Effector memory CD4-positive, alpha-beta T cell (primary cell): ENCODE data around the gene GORASP1.

ENCODE experiments used
- DNase-seq, 3 donors: peaks; one replicate each; pipeline ENCODE4 v3.0.0-alpha.2; 2020
- H3K27ac ChIP-seq: 2 replicates; pipeline ENCODE4 v1.7.0; 2013; ENCODE audit warnings: mild to moderate bottlenecking, low read length, moderate library complexity; ENCODE audit not compliant: insufficient read depth, poor library complexity, severe bottlenecking
- H3K27me3 ChIP-seq: replicated peaks from 2 replicates; pipeline ENCODE4 v1.7.0; 2013; ENCODE audit warnings: mild to moderate bottlenecking, low read length; ENCODE audit not compliant: insufficient read depth, control insufficient read depth, poor library complexity, severe bottlenecking
- H3K36me3 ChIP-seq: 2 replicates; pipeline ENCODE4 v1.7.0; 2013; ENCODE audit warnings: mild to moderate bottlenecking, low read length, moderate library complexity; ENCODE audit not compliant: control insufficient read depth, insufficient read depth
- H3K4me1 ChIP-seq: 2 replicates; pipeline ENCODE4 v1.7.0; 2013; ENCODE audit warnings: low read length, mild to moderate bottlenecking; ENCODE audit not compliant: control insufficient read depth, insufficient read depth, poor library complexity, severe bottlenecking
- H3K4me3 ChIP-seq: 2 replicates; pipeline ENCODE4 v1.7.0; 2013; ENCODE audit warnings: low read length, low read depth, mild to moderate bottlenecking; ENCODE audit not compliant: insufficient read depth, poor library complexity, severe bottlenecking
- H3K9me3 ChIP-seq: 2 replicates; pipeline ENCODE4 v1.7.0; 2013; ENCODE audit warnings: mild to moderate bottlenecking, low read length, moderate library complexity; ENCODE audit not compliant: control insufficient read depth

The GORASP1 gene

DNA sequence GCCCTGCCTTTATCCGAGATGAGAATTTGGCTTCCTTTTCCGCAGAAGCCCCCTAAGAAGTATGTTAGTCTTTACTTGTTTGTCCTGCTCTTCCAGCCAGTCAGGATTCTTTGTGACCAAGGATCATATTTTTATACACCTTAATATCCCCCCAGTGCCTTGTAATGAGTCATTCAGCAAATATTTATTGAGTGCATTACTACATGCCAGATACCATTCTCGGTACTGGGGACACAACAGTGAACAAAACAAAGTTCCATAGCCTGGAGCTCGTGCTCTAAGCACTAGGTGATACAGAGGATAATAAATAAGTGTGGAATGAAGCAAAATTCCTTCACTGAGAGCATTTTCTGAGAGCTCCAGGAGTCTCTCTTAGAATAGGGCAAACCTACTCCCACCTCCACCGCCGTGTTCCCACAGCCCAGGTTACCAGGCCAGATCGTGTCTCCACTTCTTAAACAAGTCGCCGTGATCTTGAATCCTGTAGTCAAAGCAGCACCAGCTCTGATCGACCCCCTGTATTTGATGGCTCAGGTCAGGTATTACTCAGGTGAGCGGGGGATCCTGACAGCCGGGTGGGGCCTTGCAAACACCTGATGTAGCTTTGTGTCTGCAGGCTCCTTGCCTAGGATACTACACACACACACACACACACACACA, 18.5 kb upstream of the GORASP1 start:
- Histone ChIP-seq H3K4me1 (peaks cover 17% of the 10 kb centered on the region), H3K4me3 (no peak overlapping the region), H3K9me3 (no peaks in the 10 kb centered on the region), H3K27ac (no peak overlapping the region), H3K27me3 (no peaks in the 10 kb centered on the region), H3K36me3 (no peaks in the 10 kb centered on the region)
- DNase-seq = no peak

DNA sequence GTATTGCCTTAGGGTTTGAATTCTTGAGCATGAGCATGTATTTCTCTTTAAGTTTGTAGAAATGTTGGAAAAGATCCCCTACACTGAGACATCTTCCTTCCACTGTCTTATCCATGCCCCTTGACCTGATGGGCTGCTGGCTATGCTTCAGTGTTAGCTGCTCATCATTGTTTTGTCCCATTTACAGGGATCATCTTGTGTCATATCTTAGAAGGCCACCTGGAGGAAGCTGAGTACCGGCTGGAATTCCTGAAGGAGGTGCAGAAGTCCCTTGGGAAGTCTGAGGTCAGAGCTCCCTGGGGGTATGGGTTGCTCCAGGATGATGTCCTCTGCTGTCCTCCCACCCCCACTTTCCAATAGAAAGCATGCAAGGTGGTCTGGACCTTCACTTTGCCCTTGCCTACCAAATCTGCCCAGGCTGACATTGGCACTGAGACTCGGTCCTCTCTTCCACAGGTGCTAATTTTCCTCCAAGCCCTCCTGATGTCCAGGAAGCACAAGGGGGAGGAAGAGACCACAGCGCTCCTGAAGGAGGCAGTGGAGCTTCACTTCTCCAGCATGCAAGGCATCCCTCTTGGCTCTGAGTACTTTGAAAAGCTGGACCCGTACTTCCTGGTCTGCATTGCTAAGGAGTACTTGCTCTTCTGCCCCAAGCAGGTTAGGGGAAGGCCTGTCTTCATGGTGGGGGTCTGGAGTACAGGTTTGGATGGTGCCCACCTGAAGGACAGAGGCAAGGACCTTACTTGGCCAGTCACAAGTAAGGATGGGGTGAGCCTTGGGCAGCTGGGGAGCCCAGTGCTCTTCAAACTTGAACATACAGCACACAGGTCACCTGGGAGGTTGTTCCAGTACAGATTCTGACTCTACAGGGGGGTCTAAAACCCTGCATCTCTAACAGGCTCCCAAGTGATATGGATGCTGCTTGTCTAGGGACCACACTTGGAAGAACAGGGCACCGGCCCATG, 17.7 kb upstream of the GORASP1 start:
- H3K9me3 ChIP-seq = no peaks in the 10 kb centered on the region
- no peak overlapping the region for H3K27ac ChIP-seq
- H3K27me3 ChIP-seq = no peaks in the 10 kb centered on the region
- H3K36me3 ChIP-seq = no peaks in the 10 kb centered on the region
- H3K4me3 ChIP-seq = no peak overlapping the region
- peaks cover 17% of the 10 kb centered on the region for H3K4me1 ChIP-seq
- DNase-seq = no peak

DNA sequence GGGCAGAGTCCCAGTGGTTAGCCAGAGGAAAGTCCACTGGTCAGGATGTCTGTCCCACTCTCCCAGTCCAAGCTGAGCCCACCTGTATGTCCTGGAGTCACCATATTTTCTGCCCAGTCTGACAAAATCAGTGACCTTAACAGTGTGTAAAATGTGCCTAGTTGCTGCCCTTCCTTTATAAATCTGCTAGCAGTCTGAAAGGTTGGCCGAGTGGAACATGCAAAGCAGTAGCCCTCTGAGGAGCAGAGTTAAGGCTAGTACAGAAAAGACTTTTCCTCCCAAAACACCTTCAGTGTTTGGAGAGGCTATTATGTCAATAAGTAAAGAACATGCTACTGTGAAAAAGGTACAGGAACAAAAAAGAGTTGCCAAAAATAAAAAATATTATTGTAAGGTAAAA, 15.4 kb upstream of the GORASP1 start:
- Histone ChIP-seq H3K9me3 (no peaks in the 10 kb centered on the region), H3K27me3 (no peaks in the 10 kb centered on the region), H3K4me3 (no peak overlapping the region), H3K4me1 (peaks cover 8% of the 10 kb centered on the region), H3K27ac (no peak overlapping the region), H3K36me3 (no peaks in the 10 kb centered on the region)
- no peak for DNase-seq

DNA sequence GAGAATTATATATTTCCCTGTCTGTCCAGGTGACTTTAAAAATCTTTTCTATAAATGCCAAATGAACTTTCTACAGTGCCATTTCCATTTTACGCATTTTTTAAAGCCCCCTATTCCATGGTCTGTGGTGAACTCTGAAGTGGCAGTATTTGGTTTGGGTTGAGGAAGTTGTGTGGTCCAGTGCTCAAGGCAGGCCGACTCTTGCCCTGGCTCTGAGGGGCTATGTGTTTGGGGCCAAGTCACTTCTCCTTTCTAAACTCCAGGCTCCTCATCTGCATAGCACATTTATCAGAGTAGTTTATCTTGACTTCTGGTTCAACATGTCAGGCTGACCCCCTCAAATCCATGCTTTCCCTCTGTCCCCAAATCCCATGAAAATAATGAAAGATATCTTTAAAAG, 14.2 kb upstream of the GORASP1 start:
- DNase-seq = no peak
- Histone ChIP-seq H3K27me3 (no peaks in the 10 kb centered on the region), H3K4me3 (no peak overlapping the region), H3K36me3 (no peaks in the 10 kb centered on the region), H3K27ac (no peak overlapping the region), H3K9me3 (no peaks in the 10 kb centered on the region), H3K4me1 (no peaks in the 10 kb centered on the region)

DNA sequence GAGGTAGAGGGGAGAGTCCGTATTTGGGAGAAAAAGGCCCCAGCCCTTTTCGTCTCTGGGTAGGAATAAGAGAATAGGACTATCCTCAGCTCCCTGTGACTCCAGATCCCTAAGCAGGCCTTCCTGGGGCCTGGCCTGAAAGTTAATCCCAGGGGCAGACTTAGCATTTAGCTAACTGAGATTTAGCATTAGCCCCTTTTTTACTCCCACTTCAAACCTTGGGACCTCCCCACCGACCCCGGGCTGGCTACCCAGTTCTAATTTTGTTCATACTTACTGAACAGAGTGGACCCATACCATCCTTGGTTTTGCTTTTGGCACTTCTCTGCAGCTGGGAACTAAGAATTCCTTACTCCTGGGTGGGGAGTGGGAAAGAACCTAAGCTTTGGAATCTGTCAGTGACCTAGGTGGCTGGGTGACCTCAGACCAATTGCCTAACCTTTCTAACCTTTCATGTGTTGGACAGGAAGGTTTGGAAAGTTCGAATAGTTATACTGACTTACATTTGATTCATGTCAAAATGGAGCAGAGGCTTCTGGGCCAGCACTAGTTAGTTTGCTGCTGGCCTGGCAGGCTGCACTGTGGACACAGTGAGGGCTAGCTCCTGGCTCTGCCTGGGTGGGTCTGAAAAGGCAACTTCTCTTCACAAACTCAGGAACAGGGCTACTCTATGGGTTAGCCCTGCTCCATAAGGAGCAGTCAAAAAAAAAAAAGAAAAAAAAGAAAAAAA, 11.7 kb upstream of the GORASP1 start:
- H3K27me3 ChIP-seq = no peaks in the 10 kb centered on the region
- DNase-seq = no peak
- H3K27ac ChIP-seq = no peak overlapping the region
- H3K4me1 ChIP-seq = no peaks in the 10 kb centered on the region
- H3K36me3 ChIP-seq = no peaks in the 10 kb centered on the region
- no peak overlapping the region for H3K4me3 ChIP-seq
- no peaks in the 10 kb centered on the region for H3K9me3 ChIP-seq

DNA sequence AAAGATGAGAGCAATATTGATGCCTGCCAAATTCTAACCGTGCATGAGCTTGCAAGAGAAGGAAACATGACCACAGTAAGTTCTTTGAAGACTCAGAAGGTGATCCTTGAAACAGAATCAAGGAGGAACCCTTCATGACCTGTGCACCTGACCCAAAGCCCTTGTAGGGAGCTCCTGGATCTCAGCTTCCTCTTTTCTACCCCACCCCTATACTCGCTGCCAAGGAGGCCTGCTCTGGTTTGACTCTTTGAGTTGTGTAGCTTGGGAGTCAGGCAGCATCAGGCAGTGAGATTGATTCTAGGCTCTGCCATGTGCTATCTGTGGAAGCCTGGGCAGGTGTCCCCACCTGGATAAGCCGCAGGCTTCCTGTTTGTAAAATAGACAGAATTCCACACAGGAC, 10.7 kb upstream of the GORASP1 start:
- H3K36me3 ChIP-seq = no peaks in the 10 kb centered on the region
- no peaks in the 10 kb centered on the region for H3K27me3 ChIP-seq
- DNase-seq = no peak
- no peak overlapping the region for H3K4me3 ChIP-seq
- H3K27ac ChIP-seq = no peak overlapping the region
- no peaks in the 10 kb centered on the region for H3K4me1 ChIP-seq
- H3K9me3 ChIP-seq = no peaks in the 10 kb centered on the region

DNA sequence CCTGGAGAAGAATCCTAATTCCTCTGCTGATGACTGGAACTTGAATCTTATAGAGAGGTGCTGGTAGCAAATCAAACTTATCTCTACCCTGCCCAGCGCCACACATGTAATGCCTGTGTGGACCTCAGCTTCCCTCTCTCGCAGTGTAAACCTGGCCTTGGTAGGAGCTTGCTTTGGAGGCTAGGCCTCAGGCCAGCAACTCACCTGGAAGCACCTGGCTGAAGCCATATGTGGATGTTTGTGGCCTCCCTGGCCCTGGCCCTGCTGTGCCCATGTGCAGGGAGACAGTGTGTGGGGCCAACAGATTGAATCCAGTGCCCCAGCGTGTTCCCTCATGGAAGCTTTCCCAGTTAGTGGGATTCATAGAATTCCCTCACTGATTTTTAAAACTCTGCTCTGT, 8.4 kb upstream of the GORASP1 start:
- Histone ChIP-seq H3K36me3 (no peaks in the 10 kb centered on the region), H3K27ac (no peak overlapping the region), H3K4me3 (no peak overlapping the region), H3K4me1 (no peaks in the 10 kb centered on the region), H3K27me3 (no peaks in the 10 kb centered on the region), H3K9me3 (no peaks in the 10 kb centered on the region)
- no peak for DNase-seq

DNA sequence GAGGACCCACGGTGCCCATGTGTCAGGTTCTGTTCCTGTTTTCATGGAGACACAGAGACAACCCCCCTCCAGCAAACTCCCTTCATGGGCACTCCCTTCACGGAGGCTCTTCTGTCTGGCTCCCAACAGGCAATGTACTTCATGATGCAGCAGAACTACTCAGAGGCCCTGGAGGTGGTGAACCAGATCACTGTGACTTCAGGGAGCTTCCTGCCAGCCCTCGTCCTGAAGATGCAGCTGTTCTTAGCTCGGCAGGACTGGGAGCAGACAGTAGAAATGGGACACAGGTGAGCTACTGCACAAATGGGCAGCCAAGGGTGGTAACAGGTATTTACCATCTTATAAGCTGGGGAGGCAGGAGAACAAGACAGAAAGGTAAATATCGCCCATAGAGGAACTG, 7.0 kb upstream of the GORASP1 start:
- no peak for DNase-seq
- H3K4me3 ChIP-seq = no peak overlapping the region
- H3K4me1 ChIP-seq = no peaks in the 10 kb centered on the region
- no peaks in the 10 kb centered on the region for H3K27me3 ChIP-seq
- H3K36me3 ChIP-seq = no peaks in the 10 kb centered on the region
- no peaks in the 10 kb centered on the region for H3K9me3 ChIP-seq
- no peak overlapping the region for H3K27ac ChIP-seq

DNA sequence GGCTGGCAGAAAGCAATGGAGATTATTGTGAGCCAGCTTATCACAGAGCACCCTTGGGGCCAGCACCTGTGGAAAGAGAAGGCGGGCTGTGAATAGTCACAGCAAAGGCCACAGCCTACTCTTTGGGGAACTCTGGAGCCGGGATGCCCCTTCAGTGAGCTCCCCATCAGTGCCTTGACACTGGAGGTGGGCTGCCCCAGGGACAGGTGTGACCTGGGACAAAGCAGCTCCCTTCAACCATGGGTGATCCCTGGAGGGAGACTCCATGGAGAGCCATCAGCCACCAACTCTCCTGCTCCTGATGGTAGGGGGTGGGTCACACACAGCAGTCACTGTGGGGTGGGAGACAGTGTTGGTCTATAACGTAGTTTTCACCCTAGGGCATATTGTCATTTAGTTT, 5.9 kb upstream of the GORASP1 start:
- H3K27me3 ChIP-seq = no peaks in the 10 kb centered on the region
- H3K4me1 ChIP-seq = peaks cover 5% of the 10 kb centered on the region
- no peaks in the 10 kb centered on the region for H3K9me3 ChIP-seq
- H3K27ac ChIP-seq = no peak overlapping the region
- no peak for DNase-seq
- no peaks in the 10 kb centered on the region for H3K36me3 ChIP-seq
- H3K4me3 ChIP-seq = no peak overlapping the region

DNA sequence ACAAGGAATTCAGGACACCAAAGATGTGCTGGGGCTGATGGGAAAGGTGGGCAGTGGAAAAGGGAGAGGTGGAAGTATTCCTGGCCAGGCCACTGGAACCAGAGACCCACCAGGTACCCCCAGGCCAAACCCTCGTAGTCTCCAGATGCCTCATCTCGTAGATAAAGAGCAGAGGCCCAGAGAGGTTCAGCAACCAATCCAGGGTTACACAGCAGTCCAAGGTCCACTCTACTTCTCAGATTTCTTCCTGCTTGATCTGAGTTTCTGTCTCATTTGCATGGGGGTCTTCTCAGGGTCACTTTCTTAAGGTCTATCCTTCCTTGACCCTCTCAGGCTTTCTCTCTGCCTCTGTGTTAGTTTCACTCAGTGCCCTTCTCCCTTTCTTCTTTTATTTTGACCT, 5.1 kb upstream of the GORASP1 start:
- no peak overlapping the region for H3K4me3 ChIP-seq
- no peaks in the 10 kb centered on the region for H3K9me3 ChIP-seq
- no peak for DNase-seq
- H3K27me3 ChIP-seq = no peaks in the 10 kb centered on the region
- H3K4me1 ChIP-seq = peaks cover 9% of the 10 kb centered on the region
- no peak overlapping the region for H3K27ac ChIP-seq
- H3K36me3 ChIP-seq = no peaks in the 10 kb centered on the region
